A204.1 (cell line): ENCODE data around the gene SPAG6.

ENCODE experiments used
- FAIRE-seq: peaks from 2 replicates; lab custom pipeline; 2012; peaks lifted over from hg19 to GRCh38; lab: Jason Lieb, UNC

The SPAG6 gene

GRCh38 chr10:22461891-22462290, 116.6 kb downstream of the SPAG6 start:
- no peak for FAIRE-seq

DNA sequence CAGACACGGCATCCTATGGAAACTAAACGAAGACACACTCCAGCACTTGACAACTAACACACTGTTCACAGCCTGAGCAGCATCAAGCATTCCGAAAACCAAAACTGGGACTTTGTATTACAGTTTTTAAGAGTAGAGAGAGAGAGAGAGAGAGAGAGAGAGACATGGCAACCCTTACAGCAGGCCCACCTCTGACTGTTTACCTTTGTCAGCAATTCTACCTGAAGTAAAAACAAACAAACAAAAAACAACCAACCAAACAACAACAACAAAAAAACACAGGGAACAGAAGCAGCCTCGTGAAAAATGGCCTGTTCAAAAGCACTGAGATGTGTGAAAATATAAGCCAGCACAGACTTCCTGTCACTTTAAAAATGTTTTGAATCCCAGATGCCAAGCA, 118.0 kb downstream of the SPAG6 start:
- no peak for FAIRE-seq

DNA sequence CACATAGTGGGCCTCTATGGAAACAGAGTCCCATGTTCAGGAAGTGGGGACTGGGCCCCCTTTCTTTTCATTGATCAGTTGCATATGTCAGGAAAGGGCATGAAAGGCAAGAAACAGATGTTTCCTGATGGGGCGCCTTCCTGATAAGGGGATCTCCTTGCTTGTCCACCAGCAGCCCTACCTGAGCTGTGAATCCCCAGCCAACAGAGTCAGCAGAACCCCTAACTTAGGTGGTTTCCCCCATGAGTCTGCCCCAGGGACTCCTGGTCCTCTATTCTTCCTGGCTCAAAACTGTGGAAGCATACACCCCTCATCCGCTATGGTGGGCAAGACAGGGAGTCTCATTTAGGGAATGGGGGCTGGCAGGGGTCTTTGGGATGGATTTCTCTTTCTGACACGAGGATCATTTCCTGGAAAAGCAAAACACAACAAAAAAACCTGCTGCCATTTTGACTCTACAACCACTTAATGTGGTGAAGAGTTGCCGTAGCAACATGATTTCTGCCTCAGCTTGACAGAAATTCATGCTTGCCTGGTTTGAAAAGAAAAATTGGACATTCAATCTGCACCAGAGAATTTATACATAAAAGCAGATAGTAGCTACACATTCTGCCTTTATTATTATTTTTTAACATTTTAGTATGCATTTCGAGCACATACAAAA, 119.8 kb downstream of the SPAG6 start:
- no peak for FAIRE-seq

DNA sequence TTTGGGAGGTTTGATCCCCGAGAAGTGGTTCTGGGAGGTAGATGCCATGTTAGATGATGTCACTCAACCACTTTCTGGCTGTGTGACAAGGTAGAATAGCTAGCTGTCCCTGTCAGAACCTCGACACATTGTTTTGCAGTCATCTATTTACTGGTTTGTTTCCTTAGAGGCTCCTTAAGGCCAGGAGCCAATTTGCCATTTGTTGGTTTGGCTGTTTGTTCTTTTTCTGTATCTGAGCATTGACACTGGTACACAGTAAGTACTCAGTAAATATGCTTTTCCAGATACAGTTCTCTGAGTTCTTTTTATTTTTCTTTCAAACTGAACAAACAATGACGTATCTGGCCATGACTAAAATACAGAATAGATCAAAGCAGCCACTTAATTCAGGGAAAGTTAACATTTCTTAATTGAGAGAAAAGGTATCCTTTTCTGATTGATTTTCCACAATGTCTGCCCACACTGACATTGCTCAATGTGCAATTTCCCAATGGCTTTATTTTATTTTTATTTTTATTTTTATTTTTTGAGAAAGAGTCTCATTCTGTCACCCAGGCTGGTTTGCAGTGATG, 121.6 kb downstream of the SPAG6 start:
- no peak for FAIRE-seq
